ENCODE results near the gene SH3BP4. TPM values are rescaled to one million over a fixed set of nuclear protein-coding genes. Genes with fewer than 3 reads are reported as not detected.

Gene SH3BP4
- total and polyA plus RNA-seq, 2 donors (not counting 1 experiment from before 2014, with no cell fraction given) = 1.00 to 1.3 TPM

- ChIA-PET CTCF (no interaction called here), POLR2A (no interaction called here)
- H3K27me3 ChIP-seq (replicated peaks in 1 of 4; ENCODE audit: control extremely low read depth in 1 of 4, control insufficient read depth in 3 of 4, insufficient read depth in 4 of 4, low read length in 3 of 4) = no peaks in the 10 kb centered on the region
- no peak for TF ChIP-seq CTCF (IDR thresholded peaks at IDR 0.05)
- TF ChIP-seq EZH2 (IDR thresholded peaks at IDR 0.05; ENCODE audit: borderline replicate concordance, insufficient read depth, low read depth, low read length, poor library complexity, severe bottlenecking) = no peak
- Mint-ChIP-seq H3K27ac (no peak overlapping the region), H3K4me1 (no peaks in the 10 kb centered on the region), H3K27me3 (peaks cover under 1% of the 10 kb centered on the region), H3K9me3 (ENCODE audit: insufficient read depth) (no peaks in the 10 kb centered on the region), H3K4me3 (no peak overlapping the region)
- no peaks in the 10 kb centered on the region for H3K36me3 ChIP-seq (replicated peaks in 1 of 2; ENCODE audit: control extremely low read depth in 1 of 2, control insufficient read depth in 1 of 2, extremely low read depth in 1 of 2, insufficient read depth in 2 of 2, low read length in 1 of 2)
- H4K20me1 ChIP-seq (ENCODE audit: control insufficient read depth, insufficient read depth, low read length, poor library complexity, severe bottlenecking) = no peaks in the 10 kb centered on the region
- ATAC-seq (ENCODE audit: low read depth) (no peak), DNase-seq (no peak)
- H3K79me2 ChIP-seq (ENCODE audit: control insufficient read depth, insufficient read depth, low read length) = no peaks in the 10 kb centered on the region
- no peaks in the 10 kb centered on the region for H3K4me1 ChIP-seq (ENCODE audit: control insufficient read depth in 2 of 2, insufficient read depth in 2 of 2, low read length in 2 of 2)
- no peak overlapping the region for H2AFZ ChIP-seq (ENCODE audit: insufficient read depth, low read depth, low read length, poor library complexity, severe bottlenecking)
- H3K27ac ChIP-seq (ENCODE audit: low read length in 2 of 2) = no peak overlapping the region
- intact Hi-C loops (cut with micrococcal nuclease) = no loop called here
- no peaks in the 10 kb centered on the region for H3K9me3 ChIP-seq (ENCODE audit: control extremely low read depth in 1 of 3, control insufficient read depth in 2 of 3, insufficient read depth in 1 of 3, low read length in 2 of 3)
- no peak overlapping the region for H3K4me3 ChIP-seq (ENCODE audit: control extremely low read depth in 1 of 5, extremely low read depth in 1 of 5, insufficient read depth in 1 of 5, low read depth in 2 of 5, low read length in 4 of 5)
- H3K9ac ChIP-seq (ENCODE audit: low read length) = no peak overlapping the region
- WGBS (ENCODE audit: insufficient coverage) = 93% methylated on average over 8 of the region's 10 CpGs
- H3K4me2 ChIP-seq (replicated peaks; ENCODE audit: low read depth, low read length, poor library complexity, severe bottlenecking) = no peak overlapping the region
Measured at GRCh38 chr2:235032949-235033348, 81.1 kb downstream of the SH3BP4 start.

GRCh38 chr2:235034265-235035118, 82.7 kb downstream of the SH3BP4 start:
- Mint-ChIP-seq H3K4me3 (no peak overlapping the region), H3K27ac (no peak overlapping the region), H3K4me1 (no peaks in the 10 kb centered on the region), H3K9me3 (ENCODE audit: insufficient read depth) (no peaks in the 10 kb centered on the region), H3K27me3 (no peaks in the 10 kb centered on the region)
- ATAC-seq (ENCODE audit: low read depth) (no peak), DNase-seq (no peak)
- Histone ChIP-seq H3K9me3 (ENCODE audit: control extremely low read depth in 1 of 3, control insufficient read depth in 2 of 3, insufficient read depth in 1 of 3, low read length in 2 of 3) (no peaks in the 10 kb centered on the region), H3K79me2 (ENCODE audit: control insufficient read depth, insufficient read depth, low read length) (no peaks in the 10 kb centered on the region), H3K27ac (ENCODE audit: low read length in 2 of 2) (no peak overlapping the region), H4K20me1 (ENCODE audit: control insufficient read depth, insufficient read depth, low read length, poor library complexity, severe bottlenecking) (no peaks in the 10 kb centered on the region), H3K4me3 (ENCODE audit: control extremely low read depth in 1 of 5, extremely low read depth in 1 of 5, insufficient read depth in 1 of 5, low read depth in 2 of 5, low read length in 4 of 5) (no peak overlapping the region), H3K9ac (ENCODE audit: low read length) (no peak overlapping the region), H2AFZ (ENCODE audit: insufficient read depth, low read depth, low read length, poor library complexity, severe bottlenecking) (no peak overlapping the region), H3K27me3 (replicated peaks in 1 of 4; ENCODE audit: control extremely low read depth in 1 of 4, control insufficient read depth in 3 of 4, insufficient read depth in 4 of 4, low read length in 3 of 4) (no peaks in the 10 kb centered on the region), H3K4me1 (ENCODE audit: control insufficient read depth in 2 of 2, insufficient read depth in 2 of 2, low read length in 2 of 2) (no peaks in the 10 kb centered on the region), H3K4me2 (replicated peaks; ENCODE audit: low read depth, low read length, poor library complexity, severe bottlenecking) (no peak overlapping the region), H3K36me3 (replicated peaks in 1 of 2; ENCODE audit: control extremely low read depth in 1 of 2, control insufficient read depth in 1 of 2, extremely low read depth in 1 of 2, insufficient read depth in 2 of 2, low read length in 1 of 2) (no peaks in the 10 kb centered on the region)
- ChIA-PET CTCF (no interaction called here), POLR2A (no interaction called here)
- 94% methylated on average over 24 of the region's 30 CpGs for WGBS (ENCODE audit: insufficient coverage)
- TF ChIP-seq EZH2 (IDR thresholded peaks at IDR 0.05; ENCODE audit: borderline replicate concordance, insufficient read depth, low read depth, low read length, poor library complexity, severe bottlenecking) (no peak), CTCF (IDR thresholded peaks at IDR 0.05) (no peak)
- intact Hi-C loops (cut with micrococcal nuclease) = no loop called here
